Epidermal melanocyte (primary cell): ENCODE results near the gene LYPLA2.
A peak's percentile ranks its signal among the peaks of the same experiment; 100 is the strongest.

Source experiments
- DNase-seq: peaks from one replicate; pipeline ENCODE4 v3.0.0; 2011; ENCODE audit warnings: low spot score; ENCODE audit not compliant: insufficient read length

The LYPLA2 gene

GRCh38 chr1:23790696-23791515 is at the start of gene LYPLA2:
LYPLA2 (plus strand) TSS chr1:23791145; CDS start chr1:23792683, 1,538 bp downstream.
- peak; percentile 97 for DNase-seq

GRCh38 chr1:23741609-23742008 is 49.3 kb upstream of the LYPLA2 start:
- no peak for DNase-seq

GRCh38 chr1:23742670-23743286 is 48.2 kb upstream of the LYPLA2 start:
- DNase-seq, result no peak

GRCh38 chr1:23743287-23744152 is 47.4 kb upstream of the LYPLA2 start, which contains the start of gene ELOA:
ELOA (plus strand) TSS chr1:23743471; CDS start chr1:23743504, 33 bp downstream.
- DNase-seq, result peak; percentile 88

GRCh38 chr1:23745515-23745914 is 45.4 kb upstream of the LYPLA2 start:
- peak; percentile 66 for DNase-seq

- no peak for DNase-seq
Measured at GRCh38 chr1:23748016-23748415, 42.9 kb upstream of the LYPLA2 start.

- DNase-seq, result peak; percentile 49
Measured at GRCh38 chr1:23751050-23751814, 39.7 kb upstream of the LYPLA2 start.

GRCh38 chr1:23751815-23752200 is 39.1 kb upstream of the LYPLA2 start:
- DNase-seq, result no peak

GRCh38 chr1:23752909-23753308 is 38.0 kb upstream of the LYPLA2 start:
- DNase-seq, result no peak

- DNase-seq, result no peak
Measured at GRCh38 chr1:23756676-23757075, 34.3 kb upstream of the LYPLA2 start.

- DNase-seq, result no peak
Measured at GRCh38 chr1:23757812-23758211, 33.1 kb upstream of the LYPLA2 start.

GRCh38 chr1:23759277-23759676 is 31.7 kb upstream of the LYPLA2 start:
- no peak for DNase-seq

GRCh38 chr1:23763041-23763577 is 27.8 kb upstream of the LYPLA2 start:
- DNase-seq, result no peak

GRCh38 chr1:23768733-23769132 is 22.2 kb upstream of the LYPLA2 start:
- DNase-seq, result no peak

GRCh38 chr1:23772049-23772853 is 18.7 kb upstream of the LYPLA2 start:
- DNase-seq, result no peak

- no peak for DNase-seq
Measured at GRCh38 chr1:23772854-23773242, 18.1 kb upstream of the LYPLA2 start.

GRCh38 chr1:23774174-23774880 is 16.6 kb upstream of the LYPLA2 start:
- DNase-seq, result no peak

- no peak for DNase-seq
Measured at GRCh38 chr1:23776217-23776616, 14.7 kb upstream of the LYPLA2 start.
